A172 (cell line): Measurements from ENCODE around the gene UBE3C. TPM values are rescaled to one million over a fixed set of nuclear protein-coding genes. Genes with fewer than 3 reads are reported as not detected.
A peak's percentile ranks its signal among the peaks of the same experiment; 100 is the strongest.
"Not testable (repeated sequence)": the region's sequence is repeated elsewhere in the genome, so short reads cannot be mapped to it uniquely, and the experiment has no call there.

Experiments
- DNase-seq: peaks from one replicate; pipeline ENCODE4 v3.0.0-alpha.2; 2015; ENCODE audit warnings: low spot score
- total RNA-seq: library from RNA; depleted of rRNA; stranded (reverse); fragments of >200 nt; shearing (Covaris generic); gene quantifications from 2 replicates; pipeline ENCODE4 v1.2.3, GENCODE V29; 2014

The UBE3C gene
- total RNA-seq, 1 experiment from 2014 or later = 81.8 TPM

GRCh38 chr7:157130849-157131248 is 7.9 kb upstream of the UBE3C start:
- DNase-seq = not testable (repeated sequence)

- no peak for DNase-seq
Observed at GRCh38 chr7:157132796-157133195, 5.9 kb upstream of the UBE3C start.

GRCh38 chr7:157133304-157133703 is 5.4 kb upstream of the UBE3C start:
- no peak for DNase-seq

GRCh38 chr7:157136372-157136771 is 2.4 kb upstream of the UBE3C start:
- peak; percentile 68 for DNase-seq

GRCh38 chr7:157138101-157138423 is 664 bp upstream of the UBE3C start:
- DNase-seq = no peak

- DNase-seq = no peak
Observed at GRCh38 chr7:157139111-157139809, 534 bp downstream of the UBE3C start.

- no peak for DNase-seq
Observed at GRCh38 chr7:157139810-157140510, 1.2 kb downstream of the UBE3C start.

- no peak for DNase-seq
Observed at GRCh38 chr7:157140511-157140905, 1.8 kb downstream of the UBE3C start.

GRCh38 chr7:157141525-157142060 is 2.9 kb downstream of the UBE3C start:
- no peak for DNase-seq

- DNase-seq = no peak
Observed at GRCh38 chr7:157143788-157144187, 5.1 kb downstream of the UBE3C start.

- DNase-seq = no peak
Observed at GRCh38 chr7:157149317-157149716, 10.6 kb downstream of the UBE3C start.

GRCh38 chr7:157150882-157151281 is 12.2 kb downstream of the UBE3C start:
- no peak for DNase-seq

- DNase-seq = no peak
Observed at GRCh38 chr7:157151626-157152339, 13.1 kb downstream of the UBE3C start.

- DNase-seq = no peak
Observed at GRCh38 chr7:157152391-157152937, 13.7 kb downstream of the UBE3C start.

- DNase-seq = no peak
Observed at GRCh38 chr7:157153260-157153659, 14.5 kb downstream of the UBE3C start.

- DNase-seq = no peak
Observed at GRCh38 chr7:157155959-157156358, 17.2 kb downstream of the UBE3C start.

GRCh38 chr7:157158400-157158799 is 19.7 kb downstream of the UBE3C start:
- DNase-seq = peak; percentile 15

- not testable (repeated sequence) for DNase-seq
Observed at GRCh38 chr7:157159537-157159936, 20.8 kb downstream of the UBE3C start.

GRCh38 chr7:157160433-157160832 is 21.7 kb downstream of the UBE3C start:
- no peak for DNase-seq

GRCh38 chr7:157165987-157166386 is 27.3 kb downstream of the UBE3C start:
- no peak for DNase-seq

GRCh38 chr7:157168571-157168970 is 29.8 kb downstream of the UBE3C start:
- no peak for DNase-seq

- DNase-seq = no peak
Observed at GRCh38 chr7:157176771-157177170, 38.0 kb downstream of the UBE3C start.
